Stimulated activated CD4-positive, alpha-beta T cell treated with anti-CD3 and anti-CD28 coated beads, Interleukin-4, amount 100 ng/mL, for 1 hour (primary cell): Measurements from ENCODE around the gene RASGRP1.

ENCODE experiments used
- DNase-seq: peaks from one replicate; pipeline ENCODE4 v3.0.0-alpha.2; 2020

The RASGRP1 gene

DNA sequence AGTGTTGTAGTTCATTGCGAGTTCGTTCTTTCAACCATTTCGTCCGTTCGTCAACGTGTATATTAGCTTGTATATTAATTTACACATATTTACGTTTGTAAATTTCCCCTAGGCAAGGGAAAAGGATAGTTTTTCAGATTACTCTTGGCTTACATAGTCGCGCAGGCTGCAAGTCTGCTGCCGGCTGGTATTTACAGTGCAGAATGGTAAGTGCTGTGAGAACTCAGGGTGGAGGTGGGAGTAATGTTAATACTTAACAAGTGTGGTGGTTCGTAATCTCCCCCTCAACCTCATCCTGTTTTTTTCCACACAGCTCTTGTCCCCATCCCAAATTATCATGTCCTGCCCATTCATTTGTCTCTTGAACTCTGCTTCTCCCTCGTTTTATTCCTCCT is 109.9 kb downstream of the RASGRP1 start:
- DNase-seq, result no peak

DNA sequence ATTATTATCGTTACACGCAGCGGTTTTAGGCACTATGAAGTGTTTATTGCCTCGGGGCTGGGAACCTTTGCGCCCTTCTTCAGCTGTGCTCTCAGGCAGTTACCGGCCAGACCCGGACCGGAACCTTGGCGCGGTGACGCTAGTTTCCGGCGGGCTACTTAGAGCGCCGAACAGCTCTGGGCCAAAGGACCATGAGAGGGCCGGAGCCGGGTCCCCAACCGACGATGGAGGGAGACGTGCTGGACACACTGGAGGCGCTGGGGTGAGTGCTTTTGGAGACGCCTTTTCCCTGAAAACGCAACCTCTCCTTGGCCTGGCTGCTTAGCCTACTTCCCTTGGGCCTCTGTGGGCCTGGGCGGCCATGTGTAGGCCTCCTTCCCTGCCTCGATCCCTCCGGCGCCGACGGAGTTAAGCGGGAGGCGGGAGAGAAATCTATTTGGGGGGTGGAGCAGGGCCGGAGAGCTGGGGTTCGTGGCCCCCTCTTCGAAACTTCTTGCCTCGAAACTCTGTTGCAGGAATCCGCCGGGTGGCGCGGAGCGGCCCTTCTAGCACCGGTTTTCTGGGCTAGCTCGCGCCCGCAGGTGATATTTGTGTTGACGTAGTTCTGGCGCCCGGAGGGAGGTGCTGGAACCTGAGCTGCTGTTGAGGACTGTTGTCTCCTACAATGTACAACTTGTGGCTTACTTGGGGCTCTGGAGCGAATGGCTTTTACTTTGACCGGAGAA is 110.5 kb downstream of the RASGRP1 start, which contains the start of gene FAM98B:
TSS of gene FAM98B (plus strand) at position 157 of the 725 bp plus-strand sequence. CDS start at position 192, 35 bp downstream.
- peak; percentile 88 for DNase-seq

DNA sequence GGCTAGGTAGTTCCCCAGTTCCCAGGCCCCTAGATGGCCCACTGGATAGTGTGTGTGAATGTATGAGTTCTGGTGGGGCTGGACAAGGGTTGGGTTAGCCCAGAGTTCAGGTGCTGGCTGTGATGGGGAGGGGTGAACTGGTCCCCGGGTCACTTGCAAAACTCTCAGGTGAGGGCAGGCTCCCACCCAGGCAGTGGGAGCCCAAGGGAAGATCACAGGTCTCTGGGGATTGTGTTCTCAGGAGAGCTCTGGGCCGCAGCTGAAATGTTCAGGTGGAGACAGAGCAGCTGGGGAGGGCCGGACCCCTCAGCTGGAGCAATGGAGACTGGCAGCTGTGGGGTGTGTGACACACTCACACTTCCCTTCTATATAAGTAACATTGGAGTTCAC is 123.5 kb downstream of the RASGRP1 start:
- DNase-seq, result no peak

DNA sequence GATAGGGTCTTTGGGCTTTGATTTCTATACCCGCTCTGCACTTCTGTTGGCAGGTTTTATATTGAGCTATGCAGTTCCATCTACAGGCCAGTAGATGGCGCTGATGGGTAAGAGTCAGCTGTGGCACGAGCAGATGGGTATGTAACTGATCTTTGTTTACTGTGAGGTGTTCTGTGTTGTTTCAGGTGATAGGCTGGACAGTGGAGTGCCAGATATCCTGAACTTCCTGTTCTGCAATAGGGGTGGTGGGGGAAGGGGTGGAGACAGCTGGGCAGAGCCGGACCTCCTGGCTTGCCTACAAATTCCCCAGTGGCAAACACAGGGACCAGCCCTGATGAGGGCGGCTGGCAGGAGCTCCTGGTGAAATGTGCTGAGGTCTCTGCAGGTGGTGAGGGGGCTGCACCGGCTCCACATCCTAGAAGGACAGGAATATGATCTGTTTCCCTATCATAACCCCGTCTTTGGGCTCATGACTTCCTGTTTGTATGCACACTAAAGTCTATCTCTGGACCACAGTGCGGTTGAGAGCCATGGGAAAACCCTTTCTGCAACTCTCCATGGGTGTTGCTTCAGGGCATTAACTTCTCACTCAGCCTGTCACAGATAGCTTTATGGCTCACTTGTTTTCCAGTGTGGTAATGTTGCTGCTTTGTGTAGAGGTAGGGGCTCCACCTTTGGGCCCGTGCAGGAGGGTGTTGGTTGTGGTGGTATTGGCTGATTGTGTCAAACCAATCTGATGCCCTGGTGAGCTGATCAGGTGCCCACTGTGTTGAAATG is 124.1 kb downstream of the RASGRP1 start:
- peak; percentile 18 for DNase-seq
